ENCODE data around the gene TSPAN9. TPM values are rescaled to one million over a fixed set of nuclear protein-coding genes. Genes with fewer than 3 reads are reported as not detected.

Gene TSPAN9
- total RNA-seq, 4 donors from 2014 or later, result 9.9 to 47.3 (median 15.4) TPM

DNA sequence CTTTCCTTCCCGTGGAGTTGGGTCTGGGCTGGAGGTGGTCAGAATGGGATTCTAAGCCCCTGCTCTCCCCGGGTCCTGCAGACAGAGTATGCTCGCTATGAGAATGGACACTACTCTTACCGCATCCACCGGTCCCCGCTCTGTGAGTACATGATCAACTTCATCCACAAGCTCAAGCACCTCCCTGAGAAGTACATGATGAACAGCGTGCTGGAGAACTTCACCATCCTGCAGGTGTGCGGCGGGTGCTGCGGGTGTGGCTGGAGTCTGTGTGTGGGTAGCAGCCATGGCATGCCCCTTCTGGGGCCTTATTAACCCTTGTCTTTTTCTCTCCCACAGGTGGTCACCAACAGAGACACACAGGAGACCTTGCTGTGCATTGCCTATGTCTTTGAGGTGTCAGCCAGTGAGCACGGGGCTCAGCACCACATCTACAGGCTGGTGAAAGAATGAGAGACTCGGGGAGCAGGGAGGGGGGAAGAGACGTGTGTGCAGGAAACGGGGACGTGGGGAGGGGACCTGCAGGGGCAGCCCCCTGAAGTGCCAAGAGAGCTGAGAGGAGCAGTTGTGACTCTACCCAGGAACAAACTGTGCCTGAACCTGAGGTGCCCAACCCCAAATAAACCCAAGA lies 37.0 kb upstream of the TSPAN9 start:
- TF ChIP-seq, protein P1, sequence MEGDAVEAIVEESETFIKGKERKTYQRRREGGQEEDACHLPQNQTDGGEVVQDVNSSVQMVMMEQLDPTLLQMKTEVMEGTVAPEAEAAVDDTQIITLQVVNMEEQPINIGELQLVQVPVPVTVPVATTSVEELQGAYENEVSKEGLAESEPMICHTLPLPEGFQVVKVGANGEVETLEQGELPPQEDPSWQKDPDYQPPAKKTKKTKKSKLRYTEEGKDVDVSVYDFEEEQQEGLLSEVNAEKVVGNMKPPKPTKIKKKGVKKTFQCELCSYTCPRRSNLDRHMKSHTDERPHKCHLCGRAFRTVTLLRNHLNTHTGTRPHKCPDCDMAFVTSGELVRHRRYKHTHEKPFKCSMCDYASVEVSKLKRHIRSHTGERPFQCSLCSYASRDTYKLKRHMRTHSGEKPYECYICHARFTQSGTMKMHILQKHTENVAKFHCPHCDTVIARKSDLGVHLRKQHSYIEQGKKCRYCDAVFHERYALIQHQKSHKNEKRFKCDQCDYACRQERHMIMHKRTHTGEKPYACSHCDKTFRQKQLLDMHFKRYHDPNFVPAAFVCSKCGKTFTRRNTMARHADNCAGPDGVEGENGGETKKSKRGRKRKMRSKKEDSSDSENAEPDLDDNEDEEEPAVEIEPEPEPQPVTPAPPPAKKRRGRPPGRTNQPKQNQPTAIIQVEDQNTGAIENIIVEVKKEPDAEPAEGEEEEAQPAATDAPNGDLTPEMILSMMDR (IDR thresholded peaks at IDR 0.05; ENCODE audit: low read depth), result no peak

DNA sequence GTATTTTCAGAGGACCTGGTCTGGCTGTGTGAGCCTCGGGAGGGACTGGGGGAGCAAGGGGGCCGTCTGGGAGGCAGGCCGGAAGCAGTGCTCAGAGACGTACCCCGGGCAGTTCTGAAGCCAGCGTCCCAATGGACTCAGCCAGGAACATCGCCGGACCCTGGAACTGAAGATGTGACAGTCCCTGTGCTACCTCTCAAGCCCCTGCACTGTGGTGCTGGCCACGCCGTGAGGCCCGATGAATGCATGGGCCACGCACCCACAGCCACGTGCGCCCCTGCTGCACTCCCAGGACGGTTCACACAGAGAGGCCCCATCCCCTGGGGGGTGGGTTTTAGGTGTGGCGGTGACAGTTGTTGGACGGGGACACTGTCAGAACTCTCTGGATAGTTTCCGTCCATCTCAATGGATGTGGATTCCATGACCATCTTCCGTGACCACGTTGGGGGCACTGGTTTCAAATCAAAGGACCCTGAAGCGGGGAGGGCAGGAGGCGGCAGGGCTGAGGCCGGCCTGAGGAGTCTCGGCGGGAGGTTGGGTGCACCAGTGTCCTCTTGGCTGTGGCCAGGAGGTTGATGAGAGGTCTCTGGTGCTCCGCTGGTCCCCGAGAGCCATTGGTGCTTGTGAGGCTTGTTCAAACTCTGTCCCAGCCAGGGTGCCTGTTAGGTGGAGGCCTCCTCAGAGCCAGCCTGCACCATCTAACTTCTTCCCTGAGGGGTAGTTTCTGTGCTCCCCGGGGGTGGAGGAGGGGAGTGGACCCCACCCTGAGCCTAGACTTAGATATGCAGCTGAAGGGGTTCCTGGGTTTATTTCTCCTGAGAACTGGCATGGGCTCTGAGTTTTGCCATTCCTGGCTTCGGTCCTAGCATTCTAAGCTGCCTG lies 36.3 kb upstream of the TSPAN9 start:
- TF ChIP-seq, protein P1 (IDR thresholded peaks at IDR 0.05; ENCODE audit: low read depth), result no peak

DNA sequence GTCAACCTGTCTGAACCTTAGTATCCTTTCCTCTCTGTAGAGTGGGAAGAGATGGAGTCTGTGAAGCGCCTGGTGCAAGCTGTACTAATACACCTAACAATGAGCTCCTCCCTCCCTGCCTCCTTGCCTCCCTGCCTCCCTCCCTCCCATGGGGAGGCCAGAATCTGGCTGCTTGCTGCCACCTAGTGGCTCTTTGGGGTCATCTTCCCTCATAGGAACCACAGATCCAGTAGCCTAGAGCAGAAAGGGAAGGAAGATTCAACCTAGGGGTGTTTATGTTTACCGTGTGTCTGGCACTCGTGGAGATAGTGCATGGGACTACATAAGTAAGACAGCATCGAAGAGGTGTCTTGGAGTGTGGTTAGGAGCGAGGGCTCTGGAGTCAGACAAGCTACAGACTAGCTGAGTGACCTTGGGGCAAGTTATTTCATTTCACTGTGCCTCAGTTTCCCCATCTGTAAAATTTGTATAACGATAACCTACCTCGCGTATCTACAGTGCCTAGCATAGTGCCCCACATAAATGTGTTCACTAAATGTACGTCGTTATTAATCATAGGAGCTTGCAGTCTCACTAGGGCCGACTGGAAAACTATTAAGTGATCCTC lies 35.5 kb upstream of the TSPAN9 start:
- TF ChIP-seq, protein P1 (IDR thresholded peaks at IDR 0.05; ENCODE audit: low read depth), result no peak

DNA sequence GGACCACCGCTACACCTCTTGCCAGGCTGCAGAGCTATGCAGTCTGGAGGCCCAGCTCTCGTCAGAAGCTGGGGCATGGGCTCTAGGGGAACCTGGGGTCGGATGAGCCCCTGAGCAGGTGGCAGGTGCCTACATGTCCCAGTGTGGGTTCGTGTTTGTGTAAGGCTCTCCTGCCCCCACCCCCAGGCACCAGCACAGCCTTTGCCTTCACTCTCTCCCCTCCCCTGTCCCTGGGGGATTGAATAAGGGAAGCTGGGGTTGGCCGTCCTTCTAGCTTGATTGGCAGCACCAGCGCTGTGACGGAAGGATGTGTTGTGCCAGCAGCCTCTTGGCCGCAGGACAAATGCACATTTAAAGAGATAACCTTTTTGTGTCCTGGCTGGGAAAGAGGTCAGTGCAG lies 34.8 kb upstream of the TSPAN9 start:
- TF ChIP-seq, protein P1 (IDR thresholded peaks at IDR 0.05; ENCODE audit: low read depth), result no peak

DNA sequence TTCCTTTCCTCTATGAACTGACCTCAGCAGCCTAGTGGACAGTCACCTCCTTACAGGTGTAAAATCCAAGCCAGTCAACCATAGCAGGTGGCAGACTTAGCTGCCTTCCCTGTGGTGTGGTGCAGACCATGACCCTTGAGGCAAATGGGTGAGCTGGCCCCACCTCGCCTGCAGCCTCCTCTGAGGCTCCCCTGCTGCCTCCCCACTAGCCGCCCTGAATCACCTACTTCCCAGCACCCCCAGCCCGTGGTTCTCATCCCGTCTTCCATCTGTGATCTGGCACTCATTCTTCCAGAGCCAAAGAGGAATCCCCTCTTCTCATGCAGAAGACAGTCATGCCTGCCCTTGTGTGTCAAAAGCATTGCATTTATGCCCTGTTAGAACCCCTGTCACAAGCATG lies 34.4 kb upstream of the TSPAN9 start:
- TF ChIP-seq, protein P1 (IDR thresholded peaks at IDR 0.05; ENCODE audit: low read depth), result no peak

DNA sequence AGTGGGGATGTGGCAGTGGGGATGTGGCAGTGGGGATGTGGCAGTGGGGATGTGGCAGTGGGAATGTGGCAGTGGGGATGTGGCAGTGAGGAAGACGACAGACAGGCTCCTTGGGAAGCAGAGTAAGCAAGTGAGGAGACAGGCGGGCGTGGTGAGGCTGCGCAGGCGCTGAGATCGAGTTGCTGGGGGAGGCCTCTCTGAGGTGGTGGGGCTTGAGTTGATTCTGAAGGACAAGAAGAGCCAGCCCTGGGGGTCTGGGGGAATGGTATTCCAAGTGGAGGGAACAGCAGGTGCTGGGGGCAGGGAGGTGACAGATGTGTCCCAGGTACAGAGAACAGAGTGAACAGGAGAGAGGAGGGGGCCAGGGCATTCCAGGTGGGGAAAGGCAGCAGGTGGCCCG lies 33.8 kb upstream of the TSPAN9 start:
- TF ChIP-seq, protein P1 (IDR thresholded peaks at IDR 0.05; ENCODE audit: low read depth), result no peak

DNA sequence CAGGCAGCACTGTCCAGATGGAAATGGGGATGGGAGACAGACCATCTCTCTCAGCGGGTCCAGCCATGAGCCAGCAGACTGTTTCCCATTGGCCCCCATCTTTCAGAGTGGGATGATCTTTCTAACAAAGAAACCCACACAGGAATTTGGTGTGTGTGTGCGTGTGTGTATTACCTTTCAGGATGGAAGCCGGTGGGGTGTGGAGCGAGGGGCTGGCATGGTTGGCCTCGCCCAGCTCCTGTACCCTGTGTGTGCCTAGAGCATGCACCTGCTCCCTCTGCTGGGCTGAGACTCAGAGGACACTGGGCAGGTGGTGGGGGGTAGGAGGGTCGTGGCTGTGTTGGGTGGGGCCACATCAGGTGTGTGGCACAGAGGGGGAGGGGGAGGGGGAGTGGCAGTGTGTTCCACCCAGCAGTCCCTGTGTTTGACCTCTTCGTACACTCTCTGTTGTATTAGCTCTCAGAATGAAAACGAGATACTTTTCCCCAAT lies 33.0 kb upstream of the TSPAN9 start:
- TF ChIP-seq, protein P1 (IDR thresholded peaks at IDR 0.05; ENCODE audit: low read depth), result no peak
